ENCODE data around the gene GNGT2.

GNGT2 gene

DNA sequence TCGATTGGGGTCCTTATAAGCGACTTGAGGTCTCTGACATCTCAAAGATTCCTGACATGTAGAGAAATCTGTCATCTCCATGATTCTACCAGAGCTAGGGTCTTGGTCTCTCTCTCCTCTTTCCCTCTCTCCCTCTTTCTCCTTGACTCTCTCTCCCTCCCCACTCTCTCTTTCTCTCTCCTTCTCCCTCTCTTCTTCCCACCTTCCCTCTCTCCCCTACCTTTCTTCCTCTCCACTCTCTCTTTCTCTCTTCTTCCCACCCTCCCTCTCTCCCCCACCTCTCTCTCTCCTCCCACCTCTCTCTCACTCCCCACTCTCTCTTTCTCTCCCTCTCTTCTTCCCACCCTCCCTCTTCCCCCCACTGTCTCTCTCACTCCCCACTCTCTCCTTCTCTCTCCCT, 45.2 kb downstream of the GNGT2 start:
- DNase-seq: no peak

DNA sequence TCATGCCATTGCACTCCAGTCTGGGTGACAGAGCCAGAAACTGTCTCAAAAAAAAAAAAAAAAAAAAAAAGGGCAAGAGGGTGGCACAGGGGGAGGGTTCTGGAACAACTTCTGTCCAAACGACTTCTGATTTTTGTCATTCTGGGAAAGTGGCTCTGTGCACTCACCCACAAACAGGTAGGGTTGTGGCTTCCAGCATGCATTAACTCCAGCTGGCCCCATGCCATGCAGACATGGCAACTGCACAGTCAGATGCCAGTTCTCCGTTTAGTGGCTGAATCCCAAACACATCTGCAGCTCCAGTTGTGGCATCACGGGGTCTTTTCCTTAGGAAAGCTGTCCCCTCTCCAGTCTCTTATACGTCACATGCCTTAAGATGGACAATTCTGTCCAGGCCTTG, 47.5 kb downstream of the GNGT2 start:
- DNase-seq: no peak

DNA sequence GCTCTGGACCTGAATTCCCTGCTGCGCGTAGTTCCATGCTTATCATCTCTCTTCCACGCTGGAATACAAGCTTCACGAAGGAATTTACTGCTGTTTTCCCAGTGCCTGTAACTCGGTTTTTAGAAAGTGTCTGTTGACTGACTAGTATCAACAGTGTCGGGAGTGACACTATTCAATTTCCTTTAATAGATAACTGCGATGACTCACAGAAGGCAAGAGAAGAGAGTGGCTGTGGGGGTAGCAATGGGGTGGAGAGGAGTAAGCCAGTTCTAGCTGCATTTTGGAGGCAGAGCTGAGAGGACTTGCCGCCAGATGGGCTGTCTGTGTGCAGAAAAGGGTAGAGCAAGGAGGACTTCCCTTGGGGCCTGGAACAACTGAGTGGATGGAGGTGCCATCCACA, 52.6 kb downstream of the GNGT2 start:
- DNase-seq: no peak

DNA sequence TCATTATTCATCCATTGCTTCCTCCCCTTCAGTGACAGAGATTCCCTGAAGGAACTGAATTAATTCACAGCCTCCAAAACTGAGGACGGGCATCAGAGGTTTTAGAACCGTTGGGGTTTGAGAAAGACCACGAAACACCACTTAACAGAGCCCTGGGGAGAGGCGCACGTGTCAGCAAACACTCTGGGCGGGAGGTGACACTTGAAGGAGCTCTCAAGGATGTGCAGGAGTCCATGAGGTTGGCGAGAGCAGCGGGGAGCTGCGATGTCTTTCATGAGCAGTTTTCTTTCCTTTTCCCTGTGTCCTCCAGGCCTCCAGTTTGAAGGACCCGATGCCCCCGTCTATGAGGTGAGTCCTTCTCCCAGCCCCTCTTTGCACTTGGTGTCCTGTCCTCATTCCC, 54.1 kb downstream of the GNGT2 start:
- DNase-seq: no peak

All from HCEC 1CT (cell line).